Stomach (tissue), 19 donors: ENCODE data around the gene GJA10. TPM values are rescaled to one million over a fixed set of nuclear protein-coding genes. Genes with fewer than 3 reads are reported as not detected.
"Not testable (repeated sequence)": the region's sequence is repeated elsewhere in the genome, so short reads cannot be mapped to it uniquely, and the experiment has no call there.

ENCODE experiments used
- DNase-seq, 2 donors: peaks; one replicate each; pipeline versions ENCODE4 v3.0.0 to v3.0.0-alpha.2; 2013 to 2019
- H3K27ac ChIP-seq, 5 donors: fragments of 200-600 bp in 4 of 5; sonication (generic) in 4 of 5; one replicate each; pipeline ENCODE4 v1.5.1; 2013 to 2019; ENCODE audit warnings: mild to moderate bottlenecking in 1 of 5, moderate library complexity in 1 of 5
- H3K27me3 ChIP-seq, 3 donors: fragments of 200-600 bp; sonication (generic); one replicate each; pipeline ENCODE4 v1.5.1; 2017 to 2019; ENCODE audit warnings: mixed run types in 1 of 3
- H3K36me3 ChIP-seq, 4 donors: fragments of 200-600 bp; sonication (generic); 1 replicate in 3 of 4; 2 replicates in 1 of 4; pipeline ENCODE4 v1.5.1; 2016 to 2019
- H3K4me1 ChIP-seq, 4 donors: fragments of 200-600 bp; sonication (generic); one replicate each; pipeline ENCODE4 v1.5.1; 2016 to 2019
- H3K4me3 ChIP-seq, 4 donors: fragments of 200-600 bp; sonication (generic) in 3 of 4; one replicate each; pipeline ENCODE4 v1.5.1; 2016 to 2019; ENCODE audit warnings: mild to moderate bottlenecking in 1 of 4
- H3K9me3 ChIP-seq, 4 donors: fragments of 200-600 bp; sonication (generic); one replicate each; pipeline ENCODE4 v1.5.1; 2016 to 2019
- EP300 ChIP-seq: sonication (generic); formaldehyde crosslinking; IDR thresholded peaks from one replicate; pipeline ENCODE4 v1.6.1; 2017; ENCODE audit warnings: antibody characterized with exemption
- POLR2A ChIP-seq, 4 donors: fragments of 450-650 bp; IDR thresholded peaks; one replicate each; pipeline ENCODE4 v1.6.1; 2016; ENCODE audit warnings: antibody characterized with exemption in 4 of 4, control low read depth in 2 of 4, mild to moderate bottlenecking in 1 of 4, moderate library complexity in 1 of 4
- POLR2AphosphoS5 ChIP-seq, 3 donors: sonication (generic); formaldehyde crosslinking; IDR thresholded peaks; one replicate each; pipeline ENCODE4 v1.6.1; 2016; ENCODE audit warnings: antibody characterized with exemption in 3 of 3
- WGBS, 5 donors: extraction: QIAGEN DNeasy Blood & Tissue Kit in 3 of 5; methylation state at CpG; one replicate each; pipeline versions ENCODE4 v1.1.5 to v1.1.7; 2013 to 2018; 5-methylcytosine and 5-hydroxymethylcytosine counted together
- intact Hi-C: fragments of 100-400 bp; cut with DNase I; formaldehyde crosslinking; loops from one replicate; pipeline ENCODE4 v1.15.1; 2023; ENCODE audit warnings: low total_unique reads
- long read RNA-seq, 10 donors: transcript quantifications; one replicate each; lab custom pipeline, GENCODE V29; 2026
- polyA plus RNA-seq, 3 donors: library from polyadenylated mRNA; stranded (reverse); fragments of 200-250 nt; gene quantifications; one replicate each; pipeline ENCODE4 v1.2.3, GENCODE V29; 2013
- total RNA-seq, 5 donors: library from RNA; depleted of rRNA; stranded (reverse); fragments of >200 nt; gene quantifications; one replicate each; pipeline versions ENCODE4 v1.1.0 to v1.2.3, GENCODE V29; 2014 to 2016
- TF ChIP-seq, protein P1 (sequence below), 7 experiments: fragments of 450-650 bp in 4 of 7; fragments of 200-600 bp in 3 of 7; sonication (generic) in 3 of 7; IDR thresholded peaks; one replicate each; pipeline ENCODE4 v1.5.1; 2016 to 2019; ENCODE audit warnings: antibody characterized with exemption in 7 of 7, control low read depth in 2 of 7, mild to moderate bottlenecking in 1 of 7
- donor health status: healthy with polysubstance abuse.
- donor health status: Bipolar disorder and iron deficiency.
- donor health status: healthy.

Gene GJA10
- total RNA-seq, result not detected
- not detected for polyA plus RNA-seq
- long read RNA-seq, donor 1, result 0 reads
- long read RNA-seq, donor 2, result 0 reads
- long read RNA-seq, donor 3, result 0 reads
- long read RNA-seq, donor 4, result 0 reads
- long read RNA-seq, donor 5, result 0 reads
- long read RNA-seq, donor 6, result 0 reads
- long read RNA-seq, donor 7, result 0 reads
- long read RNA-seq, donor 8, result 0 reads
- long read RNA-seq, donor 9, result 0 reads
- long read RNA-seq, donor 10, result 0 reads

DNA sequence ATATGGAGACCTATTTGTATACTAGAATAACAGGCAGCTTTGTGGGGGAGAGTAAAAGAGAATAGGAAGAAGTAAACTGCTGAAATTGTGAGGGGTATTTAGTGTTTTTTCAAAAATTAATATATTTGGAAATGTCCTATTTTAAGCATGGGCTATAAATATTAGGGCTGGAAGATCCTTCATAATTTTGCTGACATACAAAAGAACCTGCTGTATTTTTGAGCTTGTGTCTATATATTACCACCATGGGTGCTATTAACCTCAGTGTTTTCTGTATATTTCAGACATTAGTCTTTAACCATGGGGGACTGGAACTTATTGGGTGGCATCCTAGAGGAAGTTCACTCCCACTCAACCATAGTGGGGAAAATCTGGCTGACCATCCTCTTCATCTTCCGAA is at the start of gene GJA10:
Gene GJA10, plus strand, starts transcription at position 301 of the 400 bp plus-strand sequence. Its CDS starts 0 bp downstream, at position 301.
- Histone ChIP-seq H3K9me3 (no peaks in the 10 kb centered on the region), H3K36me3 (no peaks in the 10 kb centered on the region), H3K27me3 (peaks cover 0 to 45% (median 11%) of the 10 kb centered on the region in 3 donors), H3K27ac (no peak within 1 kb of the TSS), H3K4me3 (no peak within 1 kb of the TSS), H3K4me1 (no peaks in the 10 kb centered on the region)
- intact Hi-C loops, result no loop called here
- WGBS, 5 donors, result 78 to 100% (median 96%) methylated on average over 1 of the region's 1 CpG
- no peak for TF ChIP-seq EP300
- no peak for TF ChIP-seq POLR2AphosphoS5 (IDR thresholded peaks at IDR 0.05)
- no peak for TF ChIP-seq POLR2A (IDR thresholded peaks at IDR 0.05)
- TF ChIP-seq, protein P1, sequence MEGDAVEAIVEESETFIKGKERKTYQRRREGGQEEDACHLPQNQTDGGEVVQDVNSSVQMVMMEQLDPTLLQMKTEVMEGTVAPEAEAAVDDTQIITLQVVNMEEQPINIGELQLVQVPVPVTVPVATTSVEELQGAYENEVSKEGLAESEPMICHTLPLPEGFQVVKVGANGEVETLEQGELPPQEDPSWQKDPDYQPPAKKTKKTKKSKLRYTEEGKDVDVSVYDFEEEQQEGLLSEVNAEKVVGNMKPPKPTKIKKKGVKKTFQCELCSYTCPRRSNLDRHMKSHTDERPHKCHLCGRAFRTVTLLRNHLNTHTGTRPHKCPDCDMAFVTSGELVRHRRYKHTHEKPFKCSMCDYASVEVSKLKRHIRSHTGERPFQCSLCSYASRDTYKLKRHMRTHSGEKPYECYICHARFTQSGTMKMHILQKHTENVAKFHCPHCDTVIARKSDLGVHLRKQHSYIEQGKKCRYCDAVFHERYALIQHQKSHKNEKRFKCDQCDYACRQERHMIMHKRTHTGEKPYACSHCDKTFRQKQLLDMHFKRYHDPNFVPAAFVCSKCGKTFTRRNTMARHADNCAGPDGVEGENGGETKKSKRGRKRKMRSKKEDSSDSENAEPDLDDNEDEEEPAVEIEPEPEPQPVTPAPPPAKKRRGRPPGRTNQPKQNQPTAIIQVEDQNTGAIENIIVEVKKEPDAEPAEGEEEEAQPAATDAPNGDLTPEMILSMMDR (IDR thresholded peaks at IDR 0.05), result no peak
- DNase-seq, result no peak

DNA sequence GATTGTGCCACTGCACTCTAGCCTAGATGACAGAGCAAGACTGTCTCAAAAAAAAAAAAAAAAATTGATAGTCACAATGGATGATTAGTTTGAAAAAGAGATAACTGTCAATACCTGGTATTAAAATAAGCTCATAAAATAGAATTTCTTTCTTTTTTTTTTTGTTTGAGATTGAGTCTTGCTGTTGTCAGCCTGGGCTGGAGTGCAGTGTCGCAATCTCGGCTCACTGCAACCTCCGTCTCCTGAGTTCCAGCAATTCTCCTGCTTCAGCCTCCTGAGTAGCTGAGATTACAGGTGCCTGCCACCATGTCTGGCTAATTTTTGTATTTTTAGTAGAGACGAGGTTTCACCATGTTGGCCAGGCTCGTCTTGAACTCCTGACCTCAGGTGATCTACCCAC is 46.8 kb upstream of the GJA10 start:
- H3K9me3 ChIP-seq, DNase-seq, intact Hi-C loops, H3K27ac ChIP-seq, H3K4me3 ChIP-seq, H3K27me3 ChIP-seq: not testable (repeated sequence)
- 93 to 96% (median 94%) methylated on average over 5 of the region's 5 CpGs for WGBS, 5 donors
- peaks cover 0 to 61% (median 55%) of the 10 kb centered on the region in 4 donors for H3K36me3 ChIP-seq
- peaks cover 0 to 17% (median 11%) of the 10 kb centered on the region in 4 donors for H3K4me1 ChIP-seq

DNA sequence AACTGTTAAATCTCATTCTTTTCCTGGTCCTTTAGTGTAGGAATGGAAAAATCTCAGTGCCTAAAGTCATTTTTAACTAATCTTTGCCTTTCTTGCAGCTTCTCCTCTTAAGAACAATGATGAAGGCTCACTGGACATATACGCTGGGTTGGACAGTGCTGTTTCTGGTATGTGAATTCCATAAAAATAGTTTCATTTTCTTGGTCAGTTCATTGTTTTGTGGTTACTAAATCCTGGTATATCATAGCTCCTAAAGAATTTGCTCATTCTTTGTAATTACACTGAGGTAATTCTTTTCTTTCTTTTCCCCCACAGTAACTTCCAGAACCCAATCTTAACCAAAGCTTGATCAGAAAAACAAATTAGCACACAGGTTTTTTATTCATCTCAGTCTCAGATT is 41.2 kb upstream of the GJA10 start:
- Histone ChIP-seq H3K9me3 (no peaks in the 10 kb centered on the region), H3K27ac (no peak overlapping the region), H3K36me3 (peaks cover 35 to 93% (median 88%) of the 10 kb centered on the region in 4 donors), H3K27me3 (no peaks in the 10 kb centered on the region), H3K4me3 (no peak overlapping the region), H3K4me1 (no peaks in the 10 kb centered on the region)
- WGBS, 5 donors, result 97 to 100% (median 100%) methylated on average over 1 of the region's 1 CpG
- intact Hi-C loops, result no loop called here
- no peak for TF ChIP-seq EP300
- TF ChIP-seq, protein P1 (IDR thresholded peaks at IDR 0.05), result no peak
- TF ChIP-seq POLR2AphosphoS5 (IDR thresholded peaks at IDR 0.05), result no peak
- no peak for TF ChIP-seq POLR2A (IDR thresholded peaks at IDR 0.05)
- DNase-seq, result no peak

DNA sequence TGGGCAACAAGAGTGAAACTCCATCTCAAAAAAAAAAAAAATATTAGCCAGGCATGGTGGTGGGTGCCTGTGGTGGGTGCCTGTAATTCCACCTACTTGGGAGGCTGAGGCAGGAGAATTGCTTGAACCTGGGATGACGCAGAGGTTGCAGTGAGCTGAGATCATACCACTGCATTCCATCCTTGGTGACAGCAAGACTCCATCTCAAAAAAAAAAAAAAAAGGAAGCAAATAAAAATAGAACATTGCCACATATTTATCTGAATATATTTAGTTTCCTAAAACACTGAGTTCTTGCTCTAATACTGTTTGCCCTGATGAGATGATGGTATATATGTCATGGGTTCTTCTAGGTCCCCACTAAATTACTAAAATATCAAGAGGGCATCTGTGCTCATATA is 36.2 kb upstream of the GJA10 start:
- peaks cover 77 to 100% (median 100%) of the 10 kb centered on the region in 4 donors for H3K36me3 ChIP-seq
- no peak overlapping the region for H3K27ac ChIP-seq
- TF ChIP-seq, protein P1 (IDR thresholded peaks at IDR 0.05), result no peak
- TF ChIP-seq POLR2A (IDR thresholded peaks at IDR 0.05) (no peak), POLR2AphosphoS5 (IDR thresholded peaks at IDR 0.05) (no peak), EP300 (no peak)
- no peak for DNase-seq
- H3K4me1 ChIP-seq, result no peaks in the 10 kb centered on the region
- H3K9me3 ChIP-seq, result no peaks in the 10 kb centered on the region
- WGBS, 5 donors, result 91 to 100% (median 95%) methylated on average over 1 of the region's 1 CpG
- no peak overlapping the region for H3K4me3 ChIP-seq
- no peaks in the 10 kb centered on the region for H3K27me3 ChIP-seq
- intact Hi-C loops, result no loop called here

DNA sequence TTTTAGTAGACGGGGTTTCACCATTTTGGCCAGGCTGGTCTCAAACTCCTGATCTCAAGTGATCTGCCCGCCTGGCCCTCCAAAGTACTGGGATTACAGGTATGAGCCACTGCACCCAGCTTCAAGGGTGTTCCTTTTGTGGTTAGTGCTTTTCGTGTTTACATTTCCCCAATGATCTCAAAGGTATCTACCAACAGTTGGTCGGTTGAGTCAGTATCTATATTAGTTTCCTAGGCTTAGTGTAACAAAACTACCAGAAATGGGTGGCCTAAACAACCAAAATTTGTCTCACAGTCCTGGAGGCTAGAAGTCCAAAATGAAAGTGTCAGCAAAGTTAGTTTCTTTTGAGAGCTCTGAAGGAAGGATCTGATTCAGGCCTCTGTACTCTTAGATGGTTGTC is 34.5 kb upstream of the GJA10 start:
- peaks cover 67 to 100% (median 99%) of the 10 kb centered on the region in 4 donors for H3K36me3 ChIP-seq
- no peak for DNase-seq
- no peaks in the 10 kb centered on the region for H3K9me3 ChIP-seq
- WGBS, 5 donors, result 83 to 90% (median 86%) methylated on average over 4 of the region's 4 CpGs
- intact Hi-C loops, result no loop called here
- no peaks in the 10 kb centered on the region for H3K4me1 ChIP-seq
- no peak overlapping the region for H3K27ac ChIP-seq
- TF ChIP-seq, protein P1 (IDR thresholded peaks at IDR 0.05), result no peak
- TF ChIP-seq POLR2AphosphoS5 (IDR thresholded peaks at IDR 0.05) (no peak), POLR2A (IDR thresholded peaks at IDR 0.05) (no peak), EP300 (no peak)
- no peak overlapping the region for H3K4me3 ChIP-seq
- no peaks in the 10 kb centered on the region for H3K27me3 ChIP-seq
